HepG2 (cell line): Measurements from ENCODE around the gene PSMA7. TPM values are rescaled to one million over a fixed set of nuclear protein-coding genes. Genes with fewer than 3 reads are reported as not detected.

Experiments used
- EZH2 ChIP-seq: conservative IDR thresholded peaks from 2 replicates; pipeline ENCODE4 v1.6.1; 2012; ENCODE audit warnings: mild to moderate bottlenecking, low read depth, low read length, moderate library complexity
- HNRNPK ChIP-seq: fragments of 200-400 bp; formaldehyde crosslinking; IDR thresholded peaks from 2 replicates; pipeline ENCODE4 v1.6.1; 2018; ENCODE audit warnings: low read length, low read depth, moderate library complexity, mild to moderate bottlenecking; ENCODE audit not compliant: poor library complexity, severe bottlenecking
- MIER3 ChIP-seq: IDR thresholded peaks from 2 replicates; pipeline ENCODE4 v1.6.1; 2016; ENCODE audit warnings: missing compliant biosample characterization, borderline replicate concordance
- RCOR2 ChIP-seq: IDR thresholded peaks from 2 replicates; pipeline ENCODE4 v1.6.1; 2016; ENCODE audit warnings: missing biosample characterization, missing genetic modification reagents
- RXRA ChIP-seq: sonication (generic); formaldehyde crosslinking; IDR thresholded peaks from 2 replicates; pipeline ENCODE4 v1.5.1; 2020; ENCODE audit warnings: missing genetic modification reagents
- TRIM24 ChIP-seq: sonication (generic); formaldehyde crosslinking; IDR thresholded peaks from 2 replicates; pipeline ENCODE4 v1.8.0; 2022; ENCODE audit warnings: mild to moderate bottlenecking, missing genetic modification reagents
- XBP1 ChIP-seq: sonication (generic); formaldehyde crosslinking; IDR thresholded peaks from 2 replicates; pipeline ENCODE4 v1.5.0; 2020; ENCODE audit warnings: missing genetic modification reagents
- ZFP41 ChIP-seq: sonication (generic); formaldehyde crosslinking; IDR thresholded peaks from 2 replicates; pipeline ENCODE4 v1.4.0; 2020; ENCODE audit warnings: mild to moderate bottlenecking, missing genetic modification reagents, borderline replicate concordance
- ZMYM4 ChIP-seq: sonication (generic); formaldehyde crosslinking; IDR thresholded peaks from 2 replicates; pipeline ENCODE4 v1.8.1; 2023; ENCODE audit warnings: mild to moderate bottlenecking, missing genetic modification reagents
- ZNF263 ChIP-seq: sonication (generic); formaldehyde crosslinking; IDR thresholded peaks from 2 replicates; pipeline ENCODE4 v1.4.0; 2020; ENCODE audit warnings: missing genetic modification reagents
- ZNF292 ChIP-seq: sonication (generic); formaldehyde crosslinking; IDR thresholded peaks from 2 replicates; pipeline ENCODE4 v1.8.1; 2022; ENCODE audit warnings: mild to moderate bottlenecking, low read depth, missing genetic modification reagents, borderline replicate concordance
- ZNF572 ChIP-seq: sonication (generic); formaldehyde crosslinking; IDR thresholded peaks from 2 replicates; pipeline ENCODE4 v1.5.1; 2020; ENCODE audit warnings: mild to moderate bottlenecking, missing genetic modification reagents
- ZNF576 ChIP-seq: sonication (generic); formaldehyde crosslinking; IDR thresholded peaks from 2 replicates; pipeline ENCODE4 v1.4.0; 2020; ENCODE audit warnings: mild to moderate bottlenecking, missing genetic modification reagents
- ZNF607 ChIP-seq: sonication (generic); formaldehyde crosslinking; IDR thresholded peaks from 2 replicates; pipeline ENCODE4 v1.5.1; 2020; ENCODE audit warnings: missing genetic modification reagents, mild to moderate bottlenecking, borderline replicate concordance
- ZNF749 ChIP-seq: sonication (generic); formaldehyde crosslinking; IDR thresholded peaks from 2 replicates; pipeline ENCODE4 v1.8.0; 2022; ENCODE audit warnings: mild to moderate bottlenecking, missing genetic modification reagents, moderate library complexity, borderline replicate concordance
- polyA plus RNA-seq, 8 experiments: library from polyadenylated mRNA; depleted of rRNA in 3 of 8; stranded (reverse) in 7 of 8; unstranded in 1 of 8; fragments of >200 nt; fragmentation: Illumina TruSeq in 4 of 8; extraction: Trizol in 4 of 8; gene quantifications; 2 replicates each; pipeline versions ENCODE4 v1.2.1 to v1.2.3, GENCODE V29; 2011 to 2016; ENCODE audit warnings: low read depth in 4 of 8, missing spikeins in 1 of 8, mixed read lengths in 1 of 8; ENCODE audit not compliant: insufficient read depth in 1 of 8
- total RNA-seq, 5 experiments: library from RNA; depleted of rRNA; stranded (reverse); fragments of >200 nt; fragmentation: Illumina TruSeq; extraction: Trizol; gene quantifications; 2 replicates each; pipeline ENCODE4 v1.2.3, GENCODE V29; 2016; ENCODE audit warnings: low read depth in 1 of 5
- TF ChIP-seq, protein P1 (sequence below): sonication (generic); formaldehyde crosslinking; IDR thresholded peaks from 2 replicates; pipeline ENCODE4 v1.4.0; 2020; ENCODE audit warnings: missing genetic modification reagents, mild to moderate bottlenecking, borderline replicate concordance
- TF ChIP-seq, protein P2 (sequence below): sonication (generic); formaldehyde crosslinking; conservative IDR thresholded peaks from 2 replicates; pipeline ENCODE4 v1.8.1; 2023; ENCODE audit warnings: missing genetic modification reagents
- TF ChIP-seq, protein P3 (sequence below): IDR thresholded peaks from 2 replicates; pipeline ENCODE4 v1.6.1; 2018; ENCODE audit warnings: missing genetic modification reagents, mild to moderate bottlenecking, missing compliant biosample characterization
- TF ChIP-seq, protein P4 (sequence below): sonication (generic); formaldehyde crosslinking; conservative IDR thresholded peaks from 2 replicates; pipeline ENCODE4 v1.8.0; 2022; ENCODE audit warnings: mild to moderate bottlenecking, moderate library complexity, missing genetic modification reagents
- TF ChIP-seq, protein P5 (sequence below): sonication (generic); formaldehyde crosslinking; IDR thresholded peaks from 2 replicates; pipeline ENCODE4 v1.5.0; 2020; ENCODE audit warnings: missing genetic modification reagents

Gene PSMA7
- total and polyA plus RNA-seq, 2 of the 13 experiments (the other 11 are each of a cell fraction or from before 2014, with no cell fraction given) = 531 to 631 TPM

DNA sequence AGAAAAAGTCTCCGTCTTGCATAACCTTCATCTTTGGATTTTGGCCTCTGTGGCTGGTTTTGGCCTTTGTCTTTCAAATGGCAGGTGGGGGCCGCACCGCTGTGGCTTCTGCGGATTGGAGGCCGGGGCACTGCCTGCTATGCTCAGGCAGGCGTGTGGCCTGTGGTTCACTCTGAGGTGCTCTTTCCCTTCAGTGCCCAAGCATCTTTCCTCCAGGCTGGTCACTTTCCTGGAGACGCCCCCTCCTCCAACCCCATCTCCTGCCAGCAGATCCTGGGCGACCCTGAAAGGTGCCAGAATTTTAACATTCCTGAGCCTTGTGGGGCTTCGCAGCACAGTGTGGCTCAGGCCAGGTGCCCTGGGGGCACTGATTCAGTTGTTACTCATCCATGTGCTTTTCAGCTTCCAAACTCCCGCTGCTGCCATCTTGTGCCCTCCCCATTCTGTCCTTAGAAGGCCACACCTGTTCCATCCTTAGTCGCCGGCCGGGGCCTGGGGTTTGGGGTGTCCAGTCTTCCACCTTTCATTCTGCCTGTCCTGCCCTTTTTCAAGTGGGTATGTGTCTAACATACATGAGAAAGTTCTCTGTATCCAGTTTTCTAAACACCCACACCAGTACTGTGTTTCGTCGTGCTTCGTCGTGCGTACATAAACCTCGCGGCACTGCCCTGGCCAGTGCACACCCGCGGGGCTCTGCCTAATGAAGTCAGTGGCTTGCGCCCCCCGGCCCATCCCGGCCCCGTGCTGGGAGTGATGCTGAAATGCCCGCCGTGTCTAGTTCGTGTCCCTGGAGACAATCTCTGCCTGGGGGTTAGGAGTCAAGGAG lies 12.4 kb upstream of the PSMA7 start (continued):
- TF ChIP-seq, protein P1, sequence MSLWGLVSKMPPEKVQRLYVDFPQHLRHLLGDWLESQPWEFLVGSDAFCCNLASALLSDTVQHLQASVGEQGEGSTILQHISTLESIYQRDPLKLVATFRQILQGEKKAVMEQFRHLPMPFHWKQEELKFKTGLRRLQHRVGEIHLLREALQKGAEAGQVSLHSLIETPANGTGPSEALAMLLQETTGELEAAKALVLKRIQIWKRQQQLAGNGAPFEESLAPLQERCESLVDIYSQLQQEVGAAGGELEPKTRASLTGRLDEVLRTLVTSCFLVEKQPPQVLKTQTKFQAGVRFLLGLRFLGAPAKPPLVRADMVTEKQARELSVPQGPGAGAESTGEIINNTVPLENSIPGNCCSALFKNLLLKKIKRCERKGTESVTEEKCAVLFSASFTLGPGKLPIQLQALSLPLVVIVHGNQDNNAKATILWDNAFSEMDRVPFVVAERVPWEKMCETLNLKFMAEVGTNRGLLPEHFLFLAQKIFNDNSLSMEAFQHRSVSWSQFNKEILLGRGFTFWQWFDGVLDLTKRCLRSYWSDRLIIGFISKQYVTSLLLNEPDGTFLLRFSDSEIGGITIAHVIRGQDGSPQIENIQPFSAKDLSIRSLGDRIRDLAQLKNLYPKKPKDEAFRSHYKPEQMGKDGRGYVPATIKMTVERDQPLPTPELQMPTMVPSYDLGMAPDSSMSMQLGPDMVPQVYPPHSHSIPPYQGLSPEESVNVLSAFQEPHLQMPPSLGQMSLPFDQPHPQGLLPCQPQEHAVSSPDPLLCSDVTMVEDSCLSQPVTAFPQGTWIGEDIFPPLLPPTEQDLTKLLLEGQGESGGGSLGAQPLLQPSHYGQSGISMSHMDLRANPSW (CRISPR knock-in tag) = no peak
- TF ChIP-seq ZNF292 (CRISPR knock-in tag) = peak; percentile 66; the same call in 1 of the 2 replicates
- no peak for TF ChIP-seq EZH2
- TF ChIP-seq, protein P2, sequence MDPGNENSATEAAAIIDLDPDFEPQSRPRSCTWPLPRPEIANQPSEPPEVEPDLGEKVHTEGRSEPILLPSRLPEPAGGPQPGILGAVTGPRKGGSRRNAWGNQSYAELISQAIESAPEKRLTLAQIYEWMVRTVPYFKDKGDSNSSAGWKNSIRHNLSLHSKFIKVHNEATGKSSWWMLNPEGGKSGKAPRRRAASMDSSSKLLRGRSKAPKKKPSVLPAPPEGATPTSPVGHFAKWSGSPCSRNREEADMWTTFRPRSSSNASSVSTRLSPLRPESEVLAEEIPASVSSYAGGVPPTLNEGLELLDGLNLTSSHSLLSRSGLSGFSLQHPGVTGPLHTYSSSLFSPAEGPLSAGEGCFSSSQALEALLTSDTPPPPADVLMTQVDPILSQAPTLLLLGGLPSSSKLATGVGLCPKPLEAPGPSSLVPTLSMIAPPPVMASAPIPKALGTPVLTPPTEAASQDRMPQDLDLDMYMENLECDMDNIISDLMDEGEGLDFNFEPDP (CRISPR knock-in tag) = 0 out of 2 replicates have a peak, but pooled peaks have one; percentile 26
- TF ChIP-seq, protein P3, sequence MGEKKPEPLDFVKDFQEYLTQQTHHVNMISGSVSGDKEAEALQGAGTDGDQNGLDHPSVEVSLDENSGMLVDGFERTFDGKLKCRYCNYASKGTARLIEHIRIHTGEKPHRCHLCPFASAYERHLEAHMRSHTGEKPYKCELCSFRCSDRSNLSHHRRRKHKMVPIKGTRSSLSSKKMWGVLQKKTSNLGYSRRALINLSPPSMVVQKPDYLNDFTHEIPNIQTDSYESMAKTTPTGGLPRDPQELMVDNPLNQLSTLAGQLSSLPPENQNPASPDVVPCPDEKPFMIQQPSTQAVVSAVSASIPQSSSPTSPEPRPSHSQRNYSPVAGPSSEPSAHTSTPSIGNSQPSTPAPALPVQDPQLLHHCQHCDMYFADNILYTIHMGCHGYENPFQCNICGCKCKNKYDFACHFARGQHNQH = no peak
- TF ChIP-seq ZMYM4 (CRISPR knock-in tag) = peak; percentile 78
- TF ChIP-seq XBP1 (CRISPR knock-in tag) = no peak
- no peak for TF ChIP-seq ZNF576 (CRISPR knock-in tag)
- no peak for TF ChIP-seq MIER3 (CRISPR knock-in tag)
- TF ChIP-seq RCOR2 (CRISPR knock-in tag) = 0 out of 2 replicates have a peak, but pooled peaks have one; percentile 44
- no peak for TF ChIP-seq ZNF572 (CRISPR knock-in tag)
- TF ChIP-seq ZNF607 (CRISPR knock-in tag) = no peak
- TF ChIP-seq ZNF749 (CRISPR knock-in tag) = no peak
- TF ChIP-seq TRIM24 (CRISPR knock-in tag) = no peak
- TF ChIP-seq, protein P4, sequence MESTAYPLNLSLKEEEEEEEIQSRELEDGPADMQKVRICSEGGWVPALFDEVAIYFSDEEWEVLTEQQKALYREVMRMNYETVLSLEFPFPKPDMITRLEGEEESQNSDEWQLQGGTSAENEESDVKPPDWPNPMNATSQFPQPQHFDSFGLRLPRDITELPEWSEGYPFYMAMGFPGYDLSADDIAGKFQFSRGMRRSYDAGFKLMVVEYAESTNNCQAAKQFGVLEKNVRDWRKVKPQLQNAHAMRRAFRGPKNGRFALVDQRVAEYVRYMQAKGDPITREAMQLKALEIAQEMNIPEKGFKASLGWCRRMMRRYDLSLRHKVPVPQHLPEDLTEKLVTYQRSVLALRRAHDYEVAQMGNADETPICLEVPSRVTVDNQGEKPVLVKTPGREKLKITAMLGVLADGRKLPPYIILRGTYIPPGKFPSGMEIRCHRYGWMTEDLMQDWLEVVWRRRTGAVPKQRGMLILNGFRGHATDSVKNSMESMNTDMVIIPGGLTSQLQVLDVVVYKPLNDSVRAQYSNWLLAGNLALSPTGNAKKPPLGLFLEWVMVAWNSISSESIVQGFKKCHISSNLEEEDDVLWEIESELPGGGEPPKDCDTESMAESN = no peak
- 0 out of 2 replicates have a peak, but pooled peaks have one; percentile 62 for TF ChIP-seq RXRA
- TF ChIP-seq, protein P5, sequence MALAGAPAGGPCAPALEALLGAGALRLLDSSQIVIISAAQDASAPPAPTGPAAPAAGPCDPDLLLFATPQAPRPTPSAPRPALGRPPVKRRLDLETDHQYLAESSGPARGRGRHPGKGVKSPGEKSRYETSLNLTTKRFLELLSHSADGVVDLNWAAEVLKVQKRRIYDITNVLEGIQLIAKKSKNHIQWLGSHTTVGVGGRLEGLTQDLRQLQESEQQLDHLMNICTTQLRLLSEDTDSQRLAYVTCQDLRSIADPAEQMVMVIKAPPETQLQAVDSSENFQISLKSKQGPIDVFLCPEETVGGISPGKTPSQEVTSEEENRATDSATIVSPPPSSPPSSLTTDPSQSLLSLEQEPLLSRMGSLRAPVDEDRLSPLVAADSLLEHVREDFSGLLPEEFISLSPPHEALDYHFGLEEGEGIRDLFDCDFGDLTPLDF (CRISPR knock-in tag) = no peak
- no peak for TF ChIP-seq HNRNPK
- TF ChIP-seq ZFP41 (CRISPR knock-in tag) = no peak
- 0 out of 2 replicates have a peak, but pooled peaks have one; percentile 32 for TF ChIP-seq ZNF263 (CRISPR knock-in tag)
